Stimulated activated CD4-positive, alpha-beta T cell treated with anti-CD3 and anti-CD28 coated beads, Interleukin-4, amount 100 ng/mL, for 48 hours (primary cell): ENCODE measurements around the gene ADAMTS3.

Source experiments
- DNase-seq, 2 donors: peaks; one replicate each; pipeline ENCODE4 v3.0.0-alpha.2; 2020; ENCODE audit warnings: low read depth in 2 of 2

Gene ADAMTS3

GRCh38 chr4:72348701-72349100, 220.3 kb downstream of the ADAMTS3 start:
- DNase-seq = no peak

GRCh38 chr4:72344418-72344817, 224.6 kb downstream of the ADAMTS3 start:
- DNase-seq = no peak

GRCh38 chr4:72341432-72341820, 227.6 kb downstream of the ADAMTS3 start:
- DNase-seq = no peak

GRCh38 chr4:72340803-72341431, 228.1 kb downstream of the ADAMTS3 start:
- no peak for DNase-seq

- no peak for DNase-seq
Observed at GRCh38 chr4:72338060-72338459, 231.0 kb downstream of the ADAMTS3 start.

- no peak for DNase-seq
Observed at GRCh38 chr4:72330381-72330780, 238.6 kb downstream of the ADAMTS3 start.

GRCh38 chr4:72326692-72327632, 242.1 kb downstream of the ADAMTS3 start:
- DNase-seq = no peak

GRCh38 chr4:72325215-72325614, 243.8 kb downstream of the ADAMTS3 start:
- no peak for DNase-seq

- no peak for DNase-seq
Observed at GRCh38 chr4:72323227-72323626, 245.8 kb downstream of the ADAMTS3 start.

- no peak for DNase-seq
Observed at GRCh38 chr4:72320223-72320948, 248.6 kb downstream of the ADAMTS3 start.

GRCh38 chr4:72319601-72320021, 249.4 kb downstream of the ADAMTS3 start:
- DNase-seq = no peak

GRCh38 chr4:72318421-72319170, 250.4 kb downstream of the ADAMTS3 start:
- DNase-seq = no peak

GRCh38 chr4:72314869-72315268, 254.2 kb downstream of the ADAMTS3 start:
- DNase-seq = no peak

GRCh38 chr4:72313121-72313520, 255.9 kb downstream of the ADAMTS3 start:
- no peak for DNase-seq

GRCh38 chr4:72312032-72312650, 256.9 kb downstream of the ADAMTS3 start:
- no peak for DNase-seq

GRCh38 chr4:72311291-72311690, 257.7 kb downstream of the ADAMTS3 start:
- DNase-seq = no peak

- DNase-seq = no peak
Observed at GRCh38 chr4:72305620-72306019, 263.4 kb downstream of the ADAMTS3 start.

GRCh38 chr4:72305080-72305479, 263.9 kb downstream of the ADAMTS3 start:
- no peak for DNase-seq

- DNase-seq = peak; percentile 5 to 11
Observed at GRCh38 chr4:72302981-72303704, 265.9 kb downstream of the ADAMTS3 start.

GRCh38 chr4:72301759-72302158, 267.3 kb downstream of the ADAMTS3 start:
- DNase-seq = no peak

GRCh38 chr4:72300126-72300525, 268.9 kb downstream of the ADAMTS3 start:
- DNase-seq = no peak
